RPMI7951 (cell line): Measurements from ENCODE around the gene LRRC9. TPM values are rescaled to one million over a fixed set of nuclear protein-coding genes. Genes with fewer than 3 reads are reported as not detected.
"Not testable (repeated sequence)": the region's sequence is repeated elsewhere in the genome, so short reads cannot be mapped to it uniquely, and the experiment has no call there.

ENCODE experiments used
- DNase-seq: peaks from one replicate; pipeline ENCODE4 v3.0.0-alpha.2; 2012; ENCODE audit warnings: low read depth
- total RNA-seq: library from RNA; depleted of rRNA; stranded (reverse); fragments of >200 nt; shearing (Covaris generic); gene quantifications from 2 replicates; pipeline ENCODE4 v1.2.3, GENCODE V29; 2014; rRNA removed

LRRC9 gene
- not detected in 2 replicates for total RNA-seq

DNA sequence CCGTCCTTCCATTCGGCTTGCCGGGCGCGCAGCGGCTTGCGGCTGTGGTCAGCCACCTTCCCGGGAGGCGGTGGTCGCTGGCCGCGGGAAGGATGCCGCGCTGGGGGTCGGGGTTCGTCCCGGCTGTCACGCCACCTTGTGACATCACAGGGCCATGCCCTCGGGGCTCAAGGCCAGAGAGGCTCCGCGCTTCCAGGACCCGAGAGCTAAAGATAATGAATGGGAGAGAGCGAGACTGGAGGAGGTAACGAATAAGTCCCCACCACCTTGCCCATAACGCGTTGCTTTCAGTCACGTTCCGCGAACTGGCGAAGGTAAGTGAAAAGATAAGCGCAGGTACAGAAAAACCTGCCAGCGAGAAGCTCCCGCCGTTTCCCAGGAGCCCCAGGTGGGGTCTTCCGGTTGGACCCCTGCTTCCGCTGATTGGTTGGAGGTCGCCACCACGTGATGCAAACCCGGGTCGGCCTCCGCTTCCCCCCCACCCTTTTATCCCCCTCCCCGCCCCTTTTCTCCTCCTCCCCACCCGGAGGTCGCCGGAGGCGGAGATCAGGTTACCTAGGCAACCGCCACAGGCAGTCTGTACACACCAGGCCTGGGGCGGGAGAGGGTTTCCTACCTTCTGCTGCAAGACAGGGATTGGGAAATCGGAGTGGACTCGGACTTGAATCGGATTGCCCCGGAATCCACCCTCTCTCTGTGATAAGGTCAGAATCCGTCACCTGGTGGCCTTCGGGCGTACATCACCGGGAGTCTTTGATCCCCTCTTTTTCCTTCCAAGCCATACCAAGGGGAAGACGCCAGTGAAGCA, at the start of gene LRRC9:
TSS of gene LRRC9 (plus strand) at position 575 of the 808 bp plus-strand sequence.
- DNase-seq, result peak; percentile 1

DNA sequence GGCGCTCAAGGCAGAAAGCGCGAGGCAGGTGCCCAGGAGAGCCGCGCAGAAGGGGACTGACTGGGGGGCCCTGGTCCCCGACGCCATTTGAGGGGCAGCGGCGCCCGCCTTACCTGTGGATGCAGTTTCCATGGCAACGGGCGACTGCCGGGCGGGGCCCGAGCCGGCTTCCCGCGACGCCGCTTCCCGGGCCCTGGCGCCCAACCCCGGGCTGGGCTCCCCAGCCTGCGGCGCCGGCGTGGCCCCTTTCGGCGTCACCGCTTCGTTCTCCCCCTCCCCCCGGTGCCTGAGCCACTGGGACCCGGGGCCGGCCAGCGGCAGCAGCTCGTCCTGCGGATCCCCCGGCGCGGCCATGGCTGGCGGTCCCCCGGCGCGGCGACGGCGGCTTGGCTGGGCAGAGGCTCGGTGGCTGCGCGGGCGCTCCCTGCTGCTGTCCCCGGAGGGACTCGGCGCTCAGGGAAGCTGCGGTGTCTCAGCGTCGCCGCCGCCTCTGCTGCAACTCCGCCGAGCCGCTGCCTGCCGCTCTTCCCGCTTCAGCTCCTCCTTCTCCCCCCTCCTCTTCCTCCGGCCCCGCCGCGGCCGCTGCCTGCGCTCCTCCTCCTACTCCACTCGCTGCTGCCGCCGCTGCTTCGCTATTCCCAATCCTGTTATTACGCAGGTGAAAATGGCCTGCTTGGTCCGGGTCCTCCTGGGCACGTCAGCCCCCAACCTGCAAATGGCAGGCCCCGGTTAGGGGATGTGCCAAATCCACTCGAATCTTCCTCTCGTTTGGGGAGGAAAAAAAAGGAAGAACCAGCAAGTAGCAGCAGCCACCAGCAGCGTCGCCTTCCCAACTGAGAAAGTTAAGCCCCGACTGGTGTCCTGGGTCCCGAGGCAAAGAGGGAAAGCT, 49.4 kb upstream of the LRRC9 start, which contains the start of gene RTN1:
TSS of gene RTN1 (minus strand) at position 500 of the 889 bp plus-strand sequence. CDS start at position 354, 146 bp downstream.
- DNase-seq, result peak; percentile 41

DNA sequence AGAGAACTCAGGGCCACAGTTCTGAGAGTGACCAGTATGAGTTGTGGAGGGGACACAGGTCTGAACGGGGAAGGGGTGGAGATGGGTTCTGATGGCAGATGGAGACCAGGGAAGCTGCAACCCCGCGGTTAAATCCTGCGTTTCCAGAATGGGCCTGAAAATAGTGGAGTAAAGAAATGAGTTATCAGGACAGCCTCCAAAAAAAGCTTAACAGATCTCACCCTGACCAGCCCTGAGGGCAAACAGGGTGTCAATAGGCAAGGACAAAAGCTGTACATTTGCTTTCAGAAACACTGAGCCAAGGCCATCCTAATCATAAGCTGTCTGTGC, 48.8 kb upstream of the LRRC9 start:
- no peak for DNase-seq

DNA sequence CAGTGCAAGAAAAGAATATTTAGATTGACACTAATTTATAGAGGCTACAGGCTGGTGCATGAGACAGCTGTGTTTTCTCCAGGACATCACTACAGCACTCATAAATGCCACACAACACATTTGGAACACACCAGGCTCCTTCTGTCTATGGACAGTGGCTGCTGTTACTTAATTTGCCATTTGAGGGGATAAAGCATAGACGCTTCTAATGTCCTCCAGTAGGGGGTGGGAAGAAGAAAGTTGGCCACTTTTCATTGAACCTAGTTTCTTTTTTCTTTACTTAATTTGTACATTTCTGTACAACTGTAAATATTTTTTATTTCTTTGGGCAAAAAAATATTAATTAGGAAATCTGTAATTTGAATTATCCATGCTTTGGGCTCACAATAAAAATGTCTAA, 37.0 kb upstream of the LRRC9 start:
- no peak for DNase-seq

DNA sequence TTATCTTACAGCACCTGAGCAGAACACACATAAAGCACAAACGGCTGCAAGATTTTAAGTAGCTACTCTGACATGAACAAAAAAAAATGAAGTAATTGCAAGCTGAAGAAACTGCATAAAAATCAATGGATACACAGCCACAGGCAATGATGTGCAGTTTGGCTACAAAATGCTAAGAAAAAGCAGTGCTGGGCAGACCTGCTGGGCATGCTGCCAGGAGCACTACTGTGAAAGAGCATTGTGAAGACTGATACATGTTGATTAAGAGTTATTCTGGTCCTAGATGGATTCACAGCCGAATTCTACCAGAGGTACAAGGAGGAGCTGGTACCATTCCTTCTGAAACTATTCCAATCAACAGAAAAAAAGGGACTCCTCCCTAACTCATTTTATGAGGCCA, 29.3 kb upstream of the LRRC9 start:
- DNase-seq, result no peak

DNA sequence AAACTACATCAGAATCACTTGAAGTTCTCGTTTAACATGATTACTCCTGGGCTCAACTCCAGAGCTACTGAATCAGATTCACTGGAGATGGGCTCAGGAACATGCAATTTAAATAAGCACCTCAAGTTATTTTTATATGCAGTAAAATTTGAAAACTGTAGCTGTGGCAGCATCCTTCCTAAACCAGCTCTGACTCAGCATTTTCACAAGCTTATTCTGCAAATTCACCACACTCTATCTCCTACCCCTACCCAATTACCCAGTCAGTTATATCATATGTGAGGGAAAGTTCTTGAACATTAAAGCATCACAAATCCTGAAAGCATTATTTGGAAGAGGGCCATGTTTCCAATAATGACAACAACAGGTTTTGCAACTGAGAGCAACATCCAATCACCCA, 24.2 kb upstream of the LRRC9 start:
- DNase-seq, result no peak

DNA sequence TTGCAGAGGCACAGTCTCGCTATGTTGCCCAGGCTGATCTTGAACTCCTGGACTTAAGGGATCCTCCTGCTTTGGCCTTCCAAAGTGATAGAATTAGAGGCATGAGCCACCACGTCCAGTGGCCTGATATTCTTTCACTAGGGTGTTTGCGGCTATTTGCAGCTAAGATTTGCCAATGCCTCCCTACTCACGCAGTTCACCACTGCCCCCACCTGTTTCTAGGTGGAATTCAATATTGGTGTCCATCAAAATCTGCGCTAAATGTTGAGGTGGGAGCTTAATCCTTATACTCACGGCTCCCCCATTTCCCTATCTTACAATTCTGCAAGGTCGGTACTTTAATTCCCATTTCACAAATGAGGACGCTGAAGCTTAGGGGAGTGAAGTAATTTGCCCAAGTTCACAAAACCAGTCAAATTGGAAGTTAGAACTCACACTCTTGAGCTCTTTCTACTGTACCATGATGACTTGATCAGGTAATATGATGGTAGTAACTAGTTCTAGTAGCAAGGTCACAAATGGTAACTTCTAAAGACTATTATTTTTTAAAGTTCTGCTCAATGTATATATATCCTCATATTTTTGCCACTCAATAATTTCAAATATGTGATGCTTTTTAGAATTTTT, 22.1 kb upstream of the LRRC9 start:
- peak; percentile 10 for DNase-seq

DNA sequence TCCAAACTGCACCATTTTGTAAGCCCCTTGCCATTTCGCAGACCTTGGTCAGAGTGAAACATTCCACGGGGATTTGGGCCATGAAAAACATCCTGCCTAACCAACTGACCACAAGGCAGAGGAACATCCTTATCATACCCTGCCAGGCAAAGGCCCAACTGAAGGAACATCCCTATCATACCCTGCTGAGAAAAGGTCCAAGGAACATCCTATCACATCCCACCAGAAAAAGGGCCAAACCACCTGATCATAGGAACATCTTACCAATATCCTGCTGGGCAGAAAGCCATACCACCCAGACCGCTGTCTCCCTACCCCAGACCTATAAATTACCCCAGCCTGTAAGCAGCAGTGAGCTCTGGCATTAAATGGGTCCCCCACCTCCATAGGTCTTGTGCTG, 19.4 kb upstream of the LRRC9 start:
- no peak for DNase-seq

DNA sequence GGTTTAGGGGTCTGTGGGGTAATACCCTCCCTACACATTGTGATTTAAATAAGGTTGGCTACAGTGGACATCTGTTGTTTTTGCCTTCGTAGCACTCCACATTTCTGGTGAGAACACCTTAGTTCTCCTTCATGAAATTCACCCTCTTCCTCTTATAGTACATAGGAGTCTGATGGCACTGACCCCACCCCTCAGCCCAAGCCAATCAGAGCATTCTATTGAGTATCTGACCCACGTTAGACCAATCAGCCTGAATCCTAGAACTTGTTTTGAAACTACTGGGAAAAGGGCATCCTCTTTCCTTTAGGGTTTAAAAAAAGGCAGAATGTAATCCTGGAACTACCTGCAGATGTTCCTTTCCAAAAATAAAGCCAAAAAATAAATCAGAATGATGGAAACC, 15.8 kb upstream of the LRRC9 start:
- DNase-seq, result no peak

DNA sequence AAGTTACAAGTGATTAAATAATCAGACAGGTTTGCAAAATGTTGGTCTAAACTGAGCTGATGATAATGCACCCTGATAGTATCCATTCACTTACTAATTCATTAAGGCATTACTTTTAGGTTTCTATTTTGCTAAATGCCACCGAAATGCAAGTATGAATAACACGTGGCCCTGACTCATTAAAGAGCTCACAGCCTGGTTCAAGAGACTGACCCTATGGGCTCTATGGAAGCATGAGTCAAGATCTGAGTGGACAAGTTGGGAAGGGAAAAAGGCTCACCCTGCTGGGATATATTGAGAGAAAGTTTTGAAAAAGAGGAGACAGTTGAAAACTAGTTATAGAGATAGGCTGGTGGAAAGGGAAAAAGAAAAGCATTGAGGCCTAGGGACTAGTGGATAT, 14.8 kb upstream of the LRRC9 start:
- DNase-seq, result peak; percentile 17

DNA sequence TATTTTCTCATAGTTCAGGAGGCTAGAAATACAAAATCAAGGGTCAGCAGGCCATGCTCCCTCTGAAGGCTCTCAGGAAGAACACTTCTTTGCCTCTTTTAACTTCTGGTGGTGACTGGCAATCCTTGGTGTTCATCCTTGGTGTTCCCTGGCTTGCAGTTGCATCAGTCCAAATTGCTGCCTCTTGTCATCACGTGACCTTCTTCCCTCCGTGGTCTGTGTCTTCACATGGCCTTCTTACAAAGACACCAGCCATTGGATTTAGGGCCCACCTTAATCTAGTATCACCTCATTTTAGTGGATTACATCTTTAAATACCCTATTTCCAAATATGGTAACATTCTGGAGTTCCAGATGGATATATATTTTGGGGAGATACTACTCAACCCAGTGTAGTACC, 7.5 kb upstream of the LRRC9 start:
- no peak for DNase-seq

DNA sequence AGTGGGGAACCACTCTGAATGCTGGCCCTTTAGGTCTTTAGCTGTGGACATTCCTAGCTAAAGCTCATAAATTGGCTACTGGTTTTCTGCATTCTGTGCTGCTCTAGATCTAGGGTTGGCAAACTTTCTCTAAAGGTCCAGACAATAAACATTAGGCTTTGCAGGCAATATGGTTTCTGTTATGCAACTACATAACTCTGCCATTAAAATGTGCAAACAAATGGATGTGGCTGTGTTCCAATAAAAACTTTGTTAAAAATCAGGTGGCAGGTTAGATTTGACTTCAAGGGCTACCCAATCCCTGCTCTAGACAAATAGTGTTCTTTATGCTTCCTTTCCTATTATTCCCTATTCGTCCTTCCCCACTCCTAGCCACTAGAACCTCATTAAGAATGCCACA, 6.8 kb upstream of the LRRC9 start:
- DNase-seq, result no peak

DNA sequence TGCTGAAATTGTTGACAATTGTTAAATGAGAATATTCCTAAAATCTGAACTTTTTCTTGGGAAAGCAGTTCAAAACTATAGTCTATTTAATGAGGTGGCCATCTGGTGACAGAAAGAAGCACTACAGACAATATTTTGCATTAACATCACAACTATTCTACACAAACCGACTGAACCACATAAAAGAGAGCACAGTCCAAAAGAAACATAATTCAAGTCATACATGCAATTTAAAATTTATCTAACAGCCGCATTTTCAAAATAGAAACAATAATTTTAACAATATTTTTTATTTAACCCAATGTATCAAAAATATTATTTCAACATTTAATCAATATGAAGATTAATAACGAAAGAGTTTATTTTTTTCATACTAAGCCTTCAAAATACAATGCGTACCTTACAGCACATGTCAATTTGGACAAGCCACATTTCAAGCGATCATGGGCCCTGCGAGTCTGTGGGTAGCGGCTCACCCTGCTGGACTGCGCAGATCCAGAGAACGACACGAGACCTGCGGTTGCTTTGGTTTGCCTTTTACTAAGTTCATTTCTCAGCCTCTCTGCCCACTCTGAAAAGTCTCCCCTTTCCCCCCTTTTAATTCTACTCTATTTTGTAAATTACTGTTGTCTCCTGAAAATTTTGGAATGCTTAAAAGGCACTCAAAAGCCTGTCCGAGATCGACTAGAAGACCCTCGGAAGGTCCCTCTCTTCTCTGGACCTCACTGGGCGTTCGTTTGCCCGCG, 947 bp upstream of the LRRC9 start:
- peak; percentile 28 for DNase-seq

DNA sequence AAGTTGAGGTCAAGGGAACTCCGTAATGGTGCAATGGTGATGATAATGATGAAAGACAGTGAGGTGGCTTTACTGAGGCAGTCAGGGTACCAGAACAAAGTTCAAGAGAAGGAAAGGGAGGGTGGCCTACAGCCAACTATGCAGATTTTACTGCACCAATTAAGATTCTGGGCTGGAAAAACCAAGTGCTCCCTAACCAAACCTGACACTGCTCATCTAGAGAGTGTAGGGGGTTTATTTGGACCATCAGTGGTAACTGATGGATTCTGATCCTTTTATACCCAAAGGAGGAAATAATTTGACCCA, 387 bp downstream of the LRRC9 start:
- no peak for DNase-seq

DNA sequence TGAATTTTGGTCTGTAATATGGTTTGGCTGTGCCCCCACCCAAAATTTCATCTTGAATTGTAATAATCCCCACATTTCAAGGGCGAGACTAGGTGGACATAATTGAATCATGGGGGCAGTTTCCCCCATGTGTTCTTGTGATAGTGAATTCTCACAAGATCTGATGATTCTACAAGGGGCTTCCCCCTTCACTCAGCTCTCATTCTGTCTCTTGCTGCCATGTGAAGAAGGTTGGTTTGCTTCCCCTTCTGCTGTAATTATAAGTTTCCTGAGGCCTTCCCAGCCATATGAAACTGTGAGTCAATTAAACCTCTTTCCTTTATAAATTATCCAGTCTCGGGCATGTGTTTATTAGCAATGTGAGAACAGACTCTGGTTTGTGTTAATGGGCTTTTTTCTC, 5.9 kb downstream of the LRRC9 start:
- DNase-seq, result no peak

DNA sequence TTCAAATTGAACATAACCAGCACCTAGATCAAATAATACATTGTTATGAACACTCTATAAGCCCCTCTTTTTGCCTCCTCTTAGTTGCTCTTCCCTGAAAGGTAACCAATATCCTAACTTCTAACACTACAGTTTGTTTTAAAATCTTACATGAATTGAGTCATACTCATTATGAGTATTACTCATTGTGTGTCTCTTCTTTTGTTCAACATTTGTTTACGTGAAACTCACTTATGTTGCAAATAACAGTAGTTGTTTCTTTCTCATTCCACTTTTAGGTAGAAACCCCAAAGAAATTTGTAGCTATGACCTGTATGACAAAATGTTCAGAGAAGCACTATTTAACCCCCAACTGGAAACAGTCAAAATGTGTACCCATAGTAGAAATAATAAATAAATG, 6.6 kb downstream of the LRRC9 start:
- no peak for DNase-seq

DNA sequence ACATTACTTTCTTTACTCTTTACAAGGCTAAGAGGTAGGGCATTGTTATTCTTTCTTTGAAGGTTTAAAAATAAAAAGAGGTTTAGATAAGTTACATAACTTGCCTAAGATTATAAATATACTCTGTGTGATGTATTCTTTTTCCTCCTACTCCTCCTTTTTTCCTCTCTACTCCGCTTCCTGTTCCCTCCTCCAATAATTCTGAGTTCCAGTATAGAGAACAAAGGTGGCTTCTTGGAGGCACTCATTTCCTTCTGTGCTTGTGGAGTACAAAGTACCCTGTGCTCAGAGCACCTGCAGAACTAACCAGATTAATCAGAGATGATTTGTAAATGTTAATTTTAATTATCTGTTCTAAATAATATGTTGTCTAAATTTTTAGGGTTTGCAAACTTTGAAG, 11.3 kb downstream of the LRRC9 start:
- no peak for DNase-seq

DNA sequence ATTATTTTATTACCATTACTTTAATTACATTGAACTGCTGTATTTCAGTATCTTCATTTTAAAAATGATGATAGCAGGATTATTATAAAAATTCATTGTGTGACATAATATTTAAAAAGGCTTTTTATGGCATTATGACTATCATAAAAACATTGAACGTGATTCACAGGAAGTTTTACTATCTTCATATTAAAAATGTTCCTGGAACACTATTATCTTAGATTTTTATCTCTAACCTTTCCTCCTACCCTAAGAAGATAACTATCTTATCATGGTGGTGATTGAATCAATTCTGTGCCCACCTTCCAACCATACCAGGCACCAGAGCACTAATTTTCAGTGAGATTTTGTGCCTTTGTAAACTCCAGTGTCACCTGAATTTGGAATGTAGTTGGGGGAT, 16.2 kb downstream of the LRRC9 start:
- DNase-seq, result no peak

DNA sequence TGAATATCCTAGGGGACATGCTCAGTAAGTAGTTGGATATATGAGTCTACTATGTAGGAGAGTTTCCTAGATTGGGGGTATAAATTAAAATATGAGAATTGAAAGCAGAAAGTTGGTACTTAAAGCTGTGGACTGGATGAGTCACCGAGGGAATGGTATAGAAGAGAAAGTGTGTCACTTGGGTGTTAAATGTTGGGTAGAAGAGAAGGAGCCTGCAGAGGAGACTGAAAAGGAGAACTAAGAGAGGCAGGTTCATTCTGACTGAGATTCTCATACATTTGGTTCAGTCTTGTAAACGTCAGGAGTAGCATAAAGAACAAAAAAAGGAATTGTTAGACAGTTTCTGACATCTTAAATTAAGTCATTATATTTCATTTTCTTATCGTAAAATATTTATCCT, 19.9 kb downstream of the LRRC9 start:
- no peak for DNase-seq

DNA sequence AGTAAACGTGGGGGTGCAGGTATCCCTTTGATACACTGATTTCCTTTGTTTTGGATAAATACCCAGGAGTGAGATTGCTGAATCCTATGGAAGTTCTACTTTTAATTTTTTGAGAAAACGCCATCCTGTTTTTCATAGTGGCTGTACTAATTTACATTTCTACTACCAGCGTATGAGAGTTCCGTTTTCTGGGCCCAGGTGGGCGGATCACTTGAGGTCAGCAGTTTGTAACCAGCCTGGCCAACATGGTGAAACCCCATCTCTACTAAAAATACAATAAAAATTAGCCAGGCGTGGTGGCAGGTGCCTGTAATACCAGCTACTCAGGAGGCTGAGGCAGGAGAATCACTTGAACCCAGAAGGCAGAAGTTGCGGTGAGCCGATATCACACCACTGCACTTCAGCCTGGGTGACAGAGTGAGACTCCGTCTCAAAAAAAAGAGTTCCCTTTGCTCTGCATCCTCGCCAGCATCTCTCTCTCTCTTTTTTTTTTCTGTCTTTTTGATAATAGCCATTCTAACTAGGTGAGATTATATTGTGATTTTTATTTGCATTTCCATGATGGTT, 22.4 kb downstream of the LRRC9 start:
- not testable (repeated sequence) for DNase-seq

DNA sequence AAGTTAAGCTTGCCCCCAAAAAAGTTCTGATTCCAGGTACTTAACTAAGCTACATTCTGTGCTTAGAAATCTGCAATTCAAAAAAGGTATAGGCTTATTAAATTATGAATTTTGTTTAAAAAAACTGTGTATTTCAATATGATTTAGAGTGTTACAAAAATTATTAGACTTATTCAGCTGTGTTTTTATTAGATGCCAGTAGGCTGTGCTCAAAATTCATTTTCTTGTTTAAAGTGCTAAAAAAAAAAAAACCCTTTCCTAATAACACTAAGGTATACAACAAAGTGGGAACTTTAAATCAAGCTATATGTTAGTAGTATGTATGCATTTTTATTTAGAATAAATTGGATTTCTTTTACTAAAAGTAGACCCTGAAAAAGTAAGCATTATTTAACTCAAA, 25.0 kb downstream of the LRRC9 start:
- DNase-seq, result no peak

DNA sequence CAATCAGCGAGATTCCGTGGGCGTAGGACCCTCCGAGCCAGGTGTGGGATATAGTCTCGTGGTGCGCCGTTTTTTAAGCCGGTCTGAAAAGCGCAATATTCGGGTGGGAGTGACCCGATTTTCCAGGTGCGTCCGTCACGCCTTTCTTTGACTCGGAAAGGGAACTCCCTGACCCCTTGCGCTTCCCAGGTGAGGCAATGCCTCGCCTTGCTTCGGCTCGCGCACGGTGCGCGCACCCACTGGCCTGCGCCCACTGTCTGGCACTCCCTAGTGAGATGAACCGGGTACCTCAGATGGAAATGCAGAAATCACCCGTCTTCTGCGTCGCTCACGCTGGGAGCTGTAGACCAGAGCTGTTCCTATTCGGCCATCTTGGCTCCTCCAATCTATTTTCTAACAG, 32.2 kb downstream of the LRRC9 start:
- DNase-seq, result not testable (repeated sequence)
